ENCODE measurements around the gene ANO10.

Gene ANO10

DNA sequence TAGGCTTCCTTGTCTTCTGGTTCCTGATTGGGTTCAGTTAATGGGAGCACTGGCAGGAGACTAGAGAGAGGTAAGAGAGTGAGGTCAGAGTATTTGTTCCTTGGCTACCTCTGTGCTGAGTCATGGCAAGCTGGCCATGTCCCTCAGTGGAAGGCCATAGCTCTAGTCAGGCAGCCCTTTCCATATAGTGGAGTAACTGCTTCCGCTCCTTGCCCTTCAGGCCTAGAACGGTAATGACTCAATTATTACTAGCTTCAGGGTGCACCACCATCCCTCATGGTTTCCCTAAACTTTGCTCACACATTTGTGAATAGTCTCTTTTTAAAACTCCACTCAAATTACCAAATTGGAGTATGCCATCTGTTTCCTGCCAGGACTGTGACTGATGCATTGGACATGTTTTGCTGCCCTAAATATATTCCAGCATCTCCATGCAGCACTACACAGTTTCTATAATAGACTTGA lies 10.5 kb upstream of the ANO10 start:
- TF ChIP-seq, protein P1, sequence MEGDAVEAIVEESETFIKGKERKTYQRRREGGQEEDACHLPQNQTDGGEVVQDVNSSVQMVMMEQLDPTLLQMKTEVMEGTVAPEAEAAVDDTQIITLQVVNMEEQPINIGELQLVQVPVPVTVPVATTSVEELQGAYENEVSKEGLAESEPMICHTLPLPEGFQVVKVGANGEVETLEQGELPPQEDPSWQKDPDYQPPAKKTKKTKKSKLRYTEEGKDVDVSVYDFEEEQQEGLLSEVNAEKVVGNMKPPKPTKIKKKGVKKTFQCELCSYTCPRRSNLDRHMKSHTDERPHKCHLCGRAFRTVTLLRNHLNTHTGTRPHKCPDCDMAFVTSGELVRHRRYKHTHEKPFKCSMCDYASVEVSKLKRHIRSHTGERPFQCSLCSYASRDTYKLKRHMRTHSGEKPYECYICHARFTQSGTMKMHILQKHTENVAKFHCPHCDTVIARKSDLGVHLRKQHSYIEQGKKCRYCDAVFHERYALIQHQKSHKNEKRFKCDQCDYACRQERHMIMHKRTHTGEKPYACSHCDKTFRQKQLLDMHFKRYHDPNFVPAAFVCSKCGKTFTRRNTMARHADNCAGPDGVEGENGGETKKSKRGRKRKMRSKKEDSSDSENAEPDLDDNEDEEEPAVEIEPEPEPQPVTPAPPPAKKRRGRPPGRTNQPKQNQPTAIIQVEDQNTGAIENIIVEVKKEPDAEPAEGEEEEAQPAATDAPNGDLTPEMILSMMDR (IDR thresholded peaks at IDR 0.05): no peak
- intact Hi-C loops (cut with DNase I; ENCODE audit: low total_unique reads): no loop called here
- Histone ChIP-seq H3K27ac (no peak overlapping the region), H3K27me3 (no peaks in the 10 kb centered on the region), H3K4me1 (peaks cover 0 to 7% (median 0%) of the 10 kb centered on the region in 4 donors), H3K9me3 (no peaks in the 10 kb centered on the region), H3K4me3 (no peak overlapping the region), H3K36me3 (no peaks in the 10 kb centered on the region)
- no peak for DNase-seq

DNA sequence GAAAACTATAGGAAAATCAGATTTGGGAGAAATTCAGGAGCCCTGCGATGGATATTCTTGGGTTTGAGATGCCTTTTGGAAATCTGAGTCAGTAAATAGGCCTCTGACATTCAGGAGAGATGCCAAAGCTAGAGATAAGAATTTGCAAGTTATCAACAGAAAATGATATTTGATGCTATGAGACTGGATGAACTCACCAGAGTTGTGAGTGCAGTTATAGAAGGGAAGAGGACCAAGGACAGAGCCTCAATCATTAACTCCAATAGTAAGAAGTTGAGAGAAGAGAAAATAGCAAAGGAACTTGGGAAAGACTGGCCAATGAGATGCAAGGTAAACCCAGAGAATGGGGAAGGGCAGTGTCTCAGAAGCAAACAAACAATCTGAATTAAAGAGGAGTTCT lies 7.9 kb upstream of the ANO10 start:
- no peaks in the 10 kb centered on the region for H3K27me3 ChIP-seq
- intact Hi-C loops (cut with DNase I; ENCODE audit: low total_unique reads): no loop called here
- H3K4me1 ChIP-seq: peaks cover 0 to 7% (median 0%) of the 10 kb centered on the region in 4 donors
- no peaks in the 10 kb centered on the region for H3K36me3 ChIP-seq
- H3K9me3 ChIP-seq: no peaks in the 10 kb centered on the region
- no peak overlapping the region for H3K27ac ChIP-seq
- H3K4me3 ChIP-seq: no peak overlapping the region
- TF ChIP-seq, protein P1 (IDR thresholded peaks at IDR 0.05): no peak
- DNase-seq: no peak

GRCh38 chr3:43629257-43629656 lies 7.4 kb upstream of the ANO10 start:
- no peaks in the 10 kb centered on the region for H3K36me3 ChIP-seq
- no peaks in the 10 kb centered on the region for H3K9me3 ChIP-seq
- H3K4me3 ChIP-seq: no peak overlapping the region
- intact Hi-C loops (cut with DNase I; ENCODE audit: low total_unique reads): no loop called here
- H3K4me1 ChIP-seq: peaks cover 0 to 7% (median 0%) of the 10 kb centered on the region in 4 donors
- TF ChIP-seq, protein P1 (IDR thresholded peaks at IDR 0.05): no peak
- no peaks in the 10 kb centered on the region for H3K27me3 ChIP-seq
- H3K27ac ChIP-seq: no peak overlapping the region
- no peak for DNase-seq

- no peak for DNase-seq
- no peaks in the 10 kb centered on the region for H3K9me3 ChIP-seq
- H3K27ac ChIP-seq: no peak overlapping the region
- H3K4me3 ChIP-seq: no peak overlapping the region
- no peaks in the 10 kb centered on the region for H3K36me3 ChIP-seq
- TF ChIP-seq, protein P1 (IDR thresholded peaks at IDR 0.05): no peak
- H3K4me1 ChIP-seq: peaks cover 0 to 10% (median 3%) of the 10 kb centered on the region in 4 donors
- intact Hi-C loops (cut with DNase I; ENCODE audit: low total_unique reads): no loop called here
- no peaks in the 10 kb centered on the region for H3K27me3 ChIP-seq
Measured at GRCh38 chr3:43627360-43627759, 5.5 kb upstream of the ANO10 start.

GRCh38 chr3:43624619-43625305 lies 3.0 kb upstream of the ANO10 start:
- intact Hi-C loops (cut with DNase I; ENCODE audit: low total_unique reads): loop anchor here (5.0 kb wide), 1 partner anchor 68 kb away; the partner anchor contains the start of gene ABHD5
- no peaks in the 10 kb centered on the region for H3K36me3 ChIP-seq

More at GRCh38 chr3:43624619-43625305, 3.0 kb upstream of the ANO10 start:
- Histone ChIP-seq H3K9me3 (no peaks in the 10 kb centered on the region), H3K27me3 (no peaks in the 10 kb centered on the region), H3K27ac (no peak overlapping the region), H3K4me3 (no peak overlapping the region), H3K4me1 (peaks cover 0 to 17% (median 7%) of the 10 kb centered on the region in 4 donors)
- no peak for DNase-seq
- TF ChIP-seq, protein P1 (IDR thresholded peaks at IDR 0.05): no peak
